HG03159 (cell line): ENCODE results near the gene TMED9.

Source experiments
- ATAC-seq: cut with Tn5 transposase; IDR thresholded peaks from one replicate; pipeline ENCODE4 v1.9.1; 2021; ENCODE audit warnings: mild to moderate bottlenecking, moderate library complexity; ENCODE audit not compliant: unreplicated experiment

TMED9 gene

GRCh38 chr5:177576169-177576568 lies 15.8 kb upstream of the TMED9 start:
- no peak for ATAC-seq

- no peak for ATAC-seq
These were observed 13.7 kb upstream of the TMED9 start for GRCh38 chr5:177578316-177578715.

- no peak for ATAC-seq
These were observed 3.5 kb upstream of the TMED9 start for GRCh38 chr5:177588413-177588909.

- ATAC-seq = no peak
These were observed 1.6 kb upstream of the TMED9 start for GRCh38 chr5:177590406-177590805.

- ATAC-seq = no peak
These were observed 353 bp upstream of the TMED9 start for GRCh38 chr5:177591690-177592009.

GRCh38 chr5:177592905-177593304 lies 902 bp downstream of the TMED9 start:
- ATAC-seq = no peak

GRCh38 chr5:177593511-177593910 lies 1.5 kb downstream of the TMED9 start:
- ATAC-seq = no peak

- no peak for ATAC-seq
These were observed 2.1 kb downstream of the TMED9 start for GRCh38 chr5:177594071-177594470.

GRCh38 chr5:177595026-177595585 lies 3.1 kb downstream of the TMED9 start:
- ATAC-seq = no peak

- no peak for ATAC-seq
These were observed 4.2 kb downstream of the TMED9 start for GRCh38 chr5:177595991-177596774.

GRCh38 chr5:177596775-177597238 lies 4.8 kb downstream of the TMED9 start:
- no peak for ATAC-seq

GRCh38 chr5:177598477-177598876 lies 6.5 kb downstream of the TMED9 start:
- no peak for ATAC-seq

- ATAC-seq = peak; percentile 76
These were observed 7.9 kb downstream of the TMED9 start, which contains the start of gene B4GALT7 for GRCh38 chr5:177599731-177600507. Gene B4GALT7, plus strand, starts transcription at chr5:177600132. Its CDS starts 79 bp downstream, at chr5:177600211.

- peak; percentile 7 for ATAC-seq
These were observed 8.6 kb downstream of the TMED9 start for GRCh38 chr5:177600508-177601018.

GRCh38 chr5:177601126-177601525 lies 9.1 kb downstream of the TMED9 start:
- ATAC-seq = no peak

GRCh38 chr5:177601577-177602457 lies 9.8 kb downstream of the TMED9 start:
- no peak for ATAC-seq

GRCh38 chr5:177602458-177602830 lies 10.4 kb downstream of the TMED9 start:
- no peak for ATAC-seq

- no peak for ATAC-seq
These were observed 11.6 kb downstream of the TMED9 start for GRCh38 chr5:177603631-177604030.

- no peak for ATAC-seq
These were observed 12.1 kb downstream of the TMED9 start for GRCh38 chr5:177604116-177604521.

GRCh38 chr5:177604656-177605055 lies 12.7 kb downstream of the TMED9 start:
- ATAC-seq = no peak
